GM18519 (cell line): ENCODE data around the gene UGT3A2.
"Not testable (repeated sequence)": the region's sequence is repeated elsewhere in the genome, so short reads cannot be mapped to it uniquely, and the experiment has no call there.

Source experiments
- ATAC-seq: cut with Tn5 transposase; IDR thresholded peaks from one replicate; pipeline ENCODE4 v1.9.1; 2021; ENCODE audit warnings: mild to moderate bottlenecking, moderate library complexity; ENCODE audit not compliant: unreplicated experiment, low FRiP score

The UGT3A2 gene

GRCh38 chr5:36054647-36055046 is 12.0 kb downstream of the UGT3A2 start:
- no peak for ATAC-seq

DNA sequence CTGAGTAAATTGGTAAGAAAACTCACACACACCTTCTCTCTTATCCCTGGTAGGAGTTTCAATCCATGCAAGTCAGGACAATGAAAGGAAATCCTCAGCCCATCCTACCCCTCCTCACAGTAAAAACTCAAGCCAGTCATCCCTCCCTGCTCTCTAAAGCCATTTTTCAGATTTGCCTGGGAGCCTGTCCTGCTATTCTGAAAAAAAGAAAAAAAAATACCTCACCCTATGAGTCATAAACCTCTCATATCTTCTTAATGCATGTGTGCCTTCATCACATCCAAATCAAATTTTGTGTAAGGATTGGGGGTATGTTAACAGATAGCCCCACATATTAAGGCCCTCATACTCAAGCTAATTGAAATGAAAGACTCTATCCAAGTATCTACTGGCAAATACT is 14.1 kb downstream of the UGT3A2 start:
- no peak for ATAC-seq

- no peak for ATAC-seq
These were observed 16.7 kb downstream of the UGT3A2 start for GRCh38 chr5:36049949-36050348.

GRCh38 chr5:36047384-36048160 is 19.1 kb downstream of the UGT3A2 start:
- ATAC-seq, result no peak

DNA sequence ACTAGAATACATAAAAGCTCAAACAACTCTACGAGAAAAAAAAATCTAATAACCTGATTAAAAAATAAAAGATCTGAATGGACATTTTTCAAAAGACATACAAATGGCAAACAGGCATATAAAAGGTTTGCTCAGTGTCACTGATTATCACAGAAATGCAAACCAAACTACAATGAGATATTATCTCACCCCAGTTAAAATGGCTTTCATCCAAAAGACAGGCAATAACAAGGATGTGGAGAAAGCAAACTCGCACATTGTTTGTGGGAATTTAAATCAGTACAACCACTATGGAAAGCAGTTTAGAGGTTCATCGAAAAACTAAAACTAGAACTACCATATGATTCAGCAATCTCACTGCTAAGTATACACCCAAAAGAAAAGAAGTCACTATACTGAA is 20.8 kb downstream of the UGT3A2 start:
- ATAC-seq, result no peak

- ATAC-seq, result no peak
These were observed 25.2 kb downstream of the UGT3A2 start for GRCh38 chr5:36041537-36041845.

- no peak for ATAC-seq
These were observed 25.8 kb downstream of the UGT3A2 start for GRCh38 chr5:36040651-36041536.

DNA sequence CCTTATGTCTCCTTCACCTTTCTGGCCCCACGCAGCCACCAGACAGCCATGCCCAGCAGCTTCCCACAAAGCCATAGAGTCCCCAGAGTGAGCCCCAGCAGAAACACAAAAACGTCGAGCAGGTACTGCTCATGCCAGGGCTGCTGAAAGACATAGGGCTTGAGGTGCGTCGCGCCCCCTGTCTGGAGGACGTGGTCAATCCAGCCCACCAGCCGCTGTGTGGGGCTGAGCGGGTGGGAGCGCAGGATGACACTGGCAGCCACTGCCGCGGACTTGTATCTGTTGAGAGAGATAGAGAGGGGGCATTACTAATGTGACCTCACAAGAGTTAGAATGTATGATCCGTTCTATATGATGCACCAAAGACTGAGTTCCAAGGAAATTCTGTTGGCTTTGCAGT is 31.0 kb downstream of the UGT3A2 start:
- ATAC-seq, result no peak

DNA sequence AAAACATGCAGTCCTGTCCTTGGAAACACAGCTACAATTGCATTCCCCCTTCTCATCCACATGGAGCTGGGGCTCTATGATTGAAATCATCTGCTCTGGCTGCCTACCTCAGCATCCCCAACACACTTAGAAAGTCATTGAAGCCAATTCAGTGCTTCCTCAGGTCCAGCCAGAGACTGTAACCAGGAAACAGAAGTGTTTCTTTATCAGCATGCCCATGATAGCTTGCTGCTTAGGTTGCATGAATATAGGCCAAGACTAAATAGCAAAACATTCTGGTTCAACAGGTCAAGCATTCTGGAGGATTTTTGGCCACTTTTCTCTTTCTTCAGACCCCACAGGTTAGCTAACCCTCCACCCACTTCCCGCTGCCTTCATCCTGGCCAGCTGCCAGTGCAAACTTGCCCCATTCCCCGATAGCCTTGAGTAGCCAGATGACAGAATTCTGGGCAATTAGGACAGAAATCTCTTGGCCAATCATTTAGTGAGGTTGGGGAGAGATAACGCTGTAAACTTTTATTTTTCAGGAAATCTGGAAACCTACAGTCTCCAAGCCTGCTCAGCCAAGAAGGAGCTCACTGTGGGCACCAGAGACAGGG is 32.0 kb downstream of the UGT3A2 start:
- not testable (repeated sequence) for ATAC-seq

DNA sequence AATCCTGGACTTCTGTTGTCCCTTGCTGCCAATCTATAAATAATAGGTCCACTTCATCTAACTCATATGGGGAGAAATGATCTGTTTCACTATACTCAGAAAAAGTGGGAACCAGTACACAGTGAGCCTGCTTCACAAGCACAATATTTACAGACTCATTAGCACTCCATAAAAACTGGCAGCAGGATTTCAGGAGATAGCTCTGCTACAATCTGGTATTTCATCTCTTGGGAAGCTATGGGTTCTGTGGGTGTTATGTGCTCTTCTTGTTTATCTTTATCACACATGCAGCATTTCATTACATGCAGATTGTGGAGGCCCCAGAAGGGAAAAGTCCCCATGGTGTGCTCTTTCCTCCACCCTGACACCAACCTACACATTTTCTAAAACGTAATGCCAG is 33.2 kb downstream of the UGT3A2 start:
- no peak for ATAC-seq

GRCh38 chr5:36033047-36033446 is 33.6 kb downstream of the UGT3A2 start:
- ATAC-seq, result no peak

- no peak for ATAC-seq
These were observed 35.5 kb downstream of the UGT3A2 start for GRCh38 chr5:36031223-36031622.

DNA sequence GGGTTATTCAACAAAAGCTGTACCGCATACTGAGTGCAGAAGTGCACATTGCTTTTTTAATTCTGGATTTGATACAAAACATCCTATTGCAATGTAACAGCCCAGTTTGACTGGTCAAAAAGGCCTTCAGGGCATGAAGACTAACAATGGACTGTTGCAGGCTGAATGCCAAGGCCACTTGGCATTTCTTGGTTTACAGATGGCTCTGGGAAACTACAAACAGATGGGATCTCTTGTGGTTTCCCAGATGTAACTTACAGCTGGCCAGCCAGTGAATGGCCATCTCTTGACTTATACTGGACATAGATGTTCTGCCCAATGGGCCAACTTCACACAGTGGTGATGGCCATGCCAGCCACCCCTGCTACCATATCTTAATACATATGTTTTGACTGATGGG is 36.8 kb downstream of the UGT3A2 start:
- ATAC-seq, result no peak

- no peak for ATAC-seq
These were observed 37.7 kb downstream of the UGT3A2 start for GRCh38 chr5:36028816-36029465.

DNA sequence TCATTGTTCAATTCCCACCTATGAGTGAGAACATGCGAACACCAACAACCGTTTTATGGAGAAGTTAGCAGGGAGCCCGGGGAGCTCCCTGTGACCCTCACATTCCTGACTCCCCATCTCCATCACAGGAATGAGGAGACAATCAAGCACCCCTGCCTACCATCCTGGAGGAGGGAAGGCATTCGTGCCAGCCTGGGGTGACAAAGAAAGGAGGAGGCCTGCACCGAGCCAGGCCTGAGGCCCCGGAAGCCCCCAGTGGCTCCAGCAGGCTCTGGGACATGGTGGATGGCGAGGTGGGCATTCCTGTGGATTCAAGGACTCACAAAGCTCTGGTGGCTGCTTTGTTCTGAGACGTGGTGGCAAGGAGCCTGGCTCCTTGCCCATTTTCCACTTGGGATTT is 39.0 kb downstream of the UGT3A2 start:
- no peak for ATAC-seq

- no peak for ATAC-seq
These were observed 39.8 kb downstream of the UGT3A2 start for GRCh38 chr5:36026706-36027465.

- not testable (repeated sequence) for ATAC-seq
These were observed 44.4 kb downstream of the UGT3A2 start for GRCh38 chr5:36022246-36022645.

- not testable (repeated sequence) for ATAC-seq
These were observed 47.1 kb downstream of the UGT3A2 start for GRCh38 chr5:36019584-36019983.

GRCh38 chr5:36017622-36018021 is 49.1 kb downstream of the UGT3A2 start:
- no peak for ATAC-seq

GRCh38 chr5:36017004-36017403 is 49.7 kb downstream of the UGT3A2 start:
- no peak for ATAC-seq
